GM21723 (cell line): Measurements from ENCODE around the gene UFSP1.
A peak's percentile ranks its signal among the peaks of the same experiment; 100 is the strongest.

Source experiments
- ATAC-seq: cut with Tn5 transposase; IDR thresholded peaks from one replicate; pipeline ENCODE4 v1.9.1; 2021; ENCODE audit warnings: mild to moderate bottlenecking, moderate library complexity; ENCODE audit not compliant: unreplicated experiment

The UFSP1 gene

GRCh38 chr7:100895956-100896731 is 6.6 kb upstream of the UFSP1 start:
- ATAC-seq: no peak

DNA sequence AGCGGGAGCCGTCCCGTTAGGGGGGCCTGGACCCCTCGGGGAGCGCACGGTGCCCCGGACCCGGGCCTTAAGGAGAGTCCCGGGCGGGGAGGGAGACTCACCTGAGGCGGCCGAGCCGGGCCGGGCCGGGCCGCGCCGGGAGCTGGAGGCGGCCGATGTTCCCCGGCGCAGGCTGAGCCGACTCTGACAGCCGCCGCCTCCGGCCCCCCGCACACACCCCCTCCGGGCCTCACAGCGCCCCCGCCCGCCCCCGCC is 6.1 kb upstream of the UFSP1 start, which contains the start of gene ACHE:
TSS of gene ACHE (minus strand) at position 188 of the 255 bp plus-strand sequence. CDS start 1,656 bp downstream, outside the sequence.
- ATAC-seq: no peak

DNA sequence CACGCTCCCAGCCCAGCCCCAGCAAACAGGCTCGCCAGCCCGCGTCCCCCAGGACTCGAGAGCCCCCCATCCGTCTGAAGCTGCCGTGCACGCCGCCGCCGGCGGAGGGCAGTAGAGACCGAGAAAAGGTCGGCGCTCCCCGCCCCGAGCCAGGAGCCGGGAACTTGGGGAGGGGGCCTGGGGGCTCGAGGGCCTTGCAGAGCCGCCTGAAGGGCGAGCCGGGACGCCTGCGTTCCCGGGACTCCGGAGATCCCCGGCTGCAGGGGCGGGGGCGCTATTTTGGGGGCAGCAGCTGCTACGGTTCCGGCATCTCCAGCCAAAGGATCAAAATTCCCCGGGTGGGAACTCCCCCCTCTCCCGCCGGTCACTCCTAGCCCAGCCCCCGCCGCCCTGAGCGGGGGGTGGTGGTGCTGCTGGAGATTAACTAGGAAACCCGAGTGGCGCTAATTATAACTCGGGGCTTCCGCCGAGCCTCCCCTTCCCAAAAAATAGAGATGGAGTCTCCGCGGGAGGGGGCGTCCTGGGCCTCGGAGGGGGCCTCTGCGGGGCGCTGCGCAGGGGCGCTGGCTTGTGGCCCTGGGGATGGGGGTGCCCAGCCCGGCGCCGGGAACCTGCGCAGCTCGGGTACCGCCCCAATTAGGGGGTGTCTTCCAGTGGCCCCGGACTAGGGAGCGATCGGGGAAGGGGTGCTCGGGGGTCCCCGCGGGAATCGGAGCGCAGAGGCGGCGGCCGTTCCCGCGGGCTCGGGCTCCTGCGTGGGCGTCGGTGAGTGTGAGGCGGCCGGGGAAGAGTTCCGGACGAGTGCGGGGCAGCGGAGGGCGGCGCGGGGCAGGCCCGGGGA is 5.6 kb upstream of the UFSP1 start:
- no peak for ATAC-seq

GRCh38 chr7:100893910-100894721 is 4.6 kb upstream of the UFSP1 start:
- ATAC-seq: no peak

- no peak for ATAC-seq
Measured at GRCh38 chr7:100893318-100893895, 3.9 kb upstream of the UFSP1 start.

DNA sequence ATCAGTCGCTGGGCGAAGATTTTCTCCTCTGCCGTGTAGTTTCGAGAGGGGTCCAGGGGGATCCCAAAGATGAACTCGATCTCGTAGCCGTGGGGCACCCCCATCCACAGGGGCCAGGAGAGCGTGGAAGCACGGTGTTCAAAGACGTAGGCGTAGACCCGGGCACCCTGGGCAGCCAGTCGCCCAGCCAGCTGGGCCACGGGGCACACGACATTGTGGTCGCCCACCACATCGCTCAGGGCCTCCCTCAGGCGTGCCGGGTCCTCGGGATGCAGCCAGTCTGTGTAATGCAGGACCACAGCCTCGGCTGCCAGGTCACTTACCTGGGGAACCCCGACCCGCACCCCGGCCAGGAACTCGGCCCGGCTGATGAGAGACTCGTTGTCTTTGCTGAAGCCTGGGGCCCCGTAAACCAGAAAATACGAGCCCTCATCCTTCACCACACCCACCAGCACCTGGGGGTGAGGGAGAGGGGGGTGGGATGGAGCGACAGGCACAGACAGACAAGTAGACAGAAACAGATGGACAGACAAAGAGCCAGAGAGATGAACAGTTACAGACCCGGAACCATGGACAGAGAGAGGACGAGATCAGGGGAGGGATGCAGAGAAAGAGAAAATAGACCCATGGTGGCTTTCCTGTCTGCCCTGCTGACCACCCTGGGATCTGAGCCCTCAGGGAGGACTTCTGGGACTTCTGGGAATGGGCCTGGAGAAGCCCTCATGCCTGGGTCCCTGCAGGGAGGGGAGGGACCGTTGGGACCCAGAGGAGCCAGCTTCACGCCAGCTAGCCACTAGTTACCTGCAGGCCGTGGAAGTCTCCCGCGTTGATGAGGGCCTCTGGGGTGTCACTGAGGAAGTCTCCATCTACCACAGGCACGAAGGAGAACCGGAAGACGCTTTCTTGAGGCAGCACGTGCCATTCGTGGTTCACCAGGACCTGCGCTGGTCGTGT is 3.1 kb upstream of the UFSP1 start:
- ATAC-seq: no peak

DNA sequence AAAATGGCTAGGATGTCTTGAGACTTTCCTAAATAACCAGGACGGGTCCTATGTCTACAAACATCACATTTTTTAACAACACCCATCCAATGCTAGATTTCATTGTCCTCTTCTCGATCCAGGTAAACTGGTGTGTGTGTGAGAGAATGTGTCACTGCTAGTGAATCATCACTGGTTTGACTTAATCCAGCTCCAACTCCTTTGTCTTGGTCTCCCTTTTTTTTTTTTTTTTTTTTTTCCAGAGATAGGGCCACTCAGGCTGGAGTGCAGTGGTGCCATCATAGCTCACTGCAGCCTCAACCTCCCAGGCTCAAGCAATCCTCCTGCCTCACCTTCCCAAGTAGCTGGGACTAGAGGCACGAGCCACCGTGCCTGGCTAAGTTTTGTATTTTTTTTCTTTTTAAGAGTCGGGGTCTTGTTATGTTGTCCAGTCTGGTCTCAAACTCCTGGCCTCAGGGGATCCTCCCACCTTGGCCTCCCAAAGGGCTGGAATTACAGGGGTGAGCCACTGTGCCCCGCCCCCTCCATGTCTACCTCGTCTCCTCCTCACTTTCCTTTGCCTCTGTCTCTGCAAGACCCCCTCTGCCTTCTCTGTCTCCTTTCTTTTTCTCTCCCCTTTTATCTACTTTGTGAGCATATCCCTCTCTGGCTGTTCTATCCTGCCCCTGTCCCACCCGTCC is 2.2 kb upstream of the UFSP1 start:
- ATAC-seq: no peak

DNA sequence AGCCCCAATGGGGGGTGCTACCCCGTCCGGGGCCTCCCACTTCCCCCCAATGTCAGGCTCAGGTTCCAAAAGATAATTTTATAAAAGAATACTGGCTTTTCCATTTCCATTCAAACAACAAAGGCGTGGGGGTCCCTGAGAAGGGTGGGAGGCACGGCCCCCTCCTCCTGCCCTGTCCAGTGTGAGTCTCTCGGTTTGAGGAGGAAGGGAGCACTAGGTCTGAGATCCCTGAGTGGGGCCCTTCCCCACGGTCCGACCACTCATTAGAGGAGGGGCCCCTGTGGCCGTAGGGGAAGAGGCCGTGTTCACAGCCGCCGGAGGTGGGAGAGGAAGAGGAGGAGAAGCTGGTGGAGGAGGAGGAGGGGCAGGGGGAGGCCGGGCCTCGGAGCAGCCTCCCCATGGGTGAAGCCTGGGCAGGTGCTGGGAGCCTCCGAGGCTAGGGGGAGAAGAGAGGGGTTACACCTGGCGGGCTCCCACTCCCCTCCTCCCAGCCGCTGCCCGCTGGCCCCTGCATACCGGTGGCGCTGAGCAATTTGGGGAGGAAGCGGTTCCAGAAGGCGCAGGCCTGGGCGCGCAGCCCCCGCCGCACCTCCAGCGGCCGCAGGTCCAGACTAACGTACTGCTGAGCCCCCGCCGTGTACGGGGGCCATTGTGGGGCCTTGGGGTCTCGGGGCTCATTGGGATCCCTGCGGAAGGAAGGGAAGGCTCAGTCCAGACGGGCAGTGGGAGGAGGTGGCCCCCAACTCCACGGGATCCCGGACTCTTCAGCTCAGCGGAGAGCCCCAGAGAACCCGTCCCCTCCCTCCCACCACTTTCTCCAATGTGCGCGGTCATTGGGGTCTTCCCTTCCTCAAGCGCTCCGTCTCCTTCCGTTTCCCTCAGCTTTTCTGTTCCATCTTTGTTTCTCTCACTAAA is 1.4 kb upstream of the UFSP1 start:
- ATAC-seq: no peak

GRCh38 chr7:100888291-100888987 is 1.1 kb downstream of the UFSP1 start:
- no peak for ATAC-seq

DNA sequence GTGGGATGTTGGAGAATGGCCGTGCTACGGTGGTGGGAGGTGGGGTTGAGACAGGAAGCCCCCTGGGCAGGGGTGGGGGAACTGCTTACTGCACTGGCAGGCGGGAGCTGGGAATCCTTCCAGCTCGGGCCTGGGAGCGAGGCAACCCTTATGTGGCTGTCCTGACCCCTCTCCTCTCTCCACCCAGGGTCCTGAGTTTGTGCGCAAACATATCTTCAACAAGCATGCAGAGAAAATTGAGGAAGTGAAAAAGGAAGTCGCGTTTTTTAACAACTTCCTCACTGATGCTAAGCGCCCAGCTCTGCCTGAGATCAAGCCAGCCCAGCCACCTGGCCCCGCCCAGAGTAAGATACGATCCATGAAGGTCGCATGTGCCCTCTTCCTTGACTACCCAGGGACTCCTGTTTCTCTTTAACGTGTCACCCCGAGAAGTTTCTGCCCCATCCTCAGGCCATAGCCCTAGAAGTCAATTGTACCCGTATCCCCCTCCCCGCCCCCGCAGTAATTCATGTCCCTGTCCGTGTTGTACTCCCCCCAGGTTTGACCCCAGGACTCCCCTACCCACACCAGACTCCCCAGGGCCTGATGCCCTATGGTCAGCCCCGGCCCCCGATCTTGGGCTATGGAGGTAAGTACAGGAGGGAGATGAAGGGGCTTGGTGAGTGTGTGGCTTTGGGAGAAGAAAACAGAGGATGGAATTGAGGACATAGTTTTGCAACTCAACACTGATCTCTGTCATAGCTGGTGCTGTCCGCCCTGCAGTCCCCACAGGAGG is 1.8 kb downstream of the UFSP1 start:
- peak; percentile 41 for ATAC-seq

DNA sequence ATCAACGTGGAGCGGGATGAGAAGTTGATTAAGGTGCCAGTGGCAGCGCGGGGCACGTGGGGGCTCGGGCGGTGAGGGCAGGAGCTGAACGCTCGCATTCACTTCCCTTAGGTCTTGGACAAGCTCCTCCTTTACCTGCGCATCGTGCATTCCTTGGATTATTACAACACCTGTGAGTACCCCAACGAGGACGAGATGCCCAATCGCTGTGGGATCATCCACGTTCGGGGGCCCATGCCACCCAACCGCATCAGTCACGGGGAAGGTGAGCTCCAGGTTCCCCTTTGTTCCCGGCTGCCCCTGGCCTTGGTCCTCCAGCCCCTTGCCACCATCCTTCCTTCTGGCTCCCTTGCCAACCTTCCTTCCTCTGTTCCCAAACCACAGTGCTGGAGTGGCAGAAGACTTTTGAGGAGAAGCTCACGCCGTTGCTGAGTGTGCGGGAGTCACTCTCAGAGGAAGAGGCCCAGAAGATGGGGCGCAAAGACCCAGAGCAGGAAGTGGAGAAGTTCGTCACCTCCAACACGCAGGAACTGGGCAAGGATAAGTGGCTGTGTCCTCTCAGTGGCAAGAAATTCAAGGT is 2.5 kb downstream of the UFSP1 start:
- ATAC-seq: no peak

DNA sequence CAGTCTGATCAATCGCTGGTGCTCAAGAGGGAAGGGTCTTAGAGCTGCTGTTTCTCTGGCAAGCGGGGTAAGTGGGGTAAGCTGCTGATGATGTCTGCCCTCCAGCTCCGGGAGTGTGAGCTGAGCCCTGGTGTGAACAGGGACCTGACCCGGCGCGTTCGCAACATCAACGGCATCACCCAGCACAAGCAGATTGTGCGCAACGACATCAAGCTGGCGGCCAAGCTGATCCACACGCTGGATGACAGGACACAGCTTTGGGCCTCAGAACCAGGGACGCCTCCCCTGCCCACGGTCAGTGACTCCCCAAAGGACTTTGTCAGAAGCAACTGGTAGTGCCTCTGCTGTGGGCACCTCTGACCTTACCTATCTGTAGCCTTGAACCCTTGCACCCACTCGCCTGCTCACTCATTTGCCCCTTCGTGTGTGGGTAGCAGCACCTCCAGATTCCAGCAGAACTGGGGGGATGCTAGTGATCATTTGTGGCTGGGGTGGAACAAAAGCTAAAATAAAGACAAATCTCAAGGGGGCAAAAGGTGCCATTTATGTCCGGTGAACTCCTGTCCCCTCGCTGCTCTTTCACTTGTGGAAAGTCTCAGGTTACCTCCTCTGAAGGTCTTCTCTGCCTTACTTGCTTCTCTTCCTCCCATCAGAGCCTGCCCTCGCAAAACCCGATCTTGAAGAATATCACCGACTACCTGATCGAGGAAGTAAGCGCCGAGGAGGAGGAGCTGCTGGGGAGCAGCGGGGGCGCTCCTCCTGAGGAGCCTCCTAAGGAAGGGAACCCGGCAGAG is 3.2 kb downstream of the UFSP1 start:
- no peak for ATAC-seq

DNA sequence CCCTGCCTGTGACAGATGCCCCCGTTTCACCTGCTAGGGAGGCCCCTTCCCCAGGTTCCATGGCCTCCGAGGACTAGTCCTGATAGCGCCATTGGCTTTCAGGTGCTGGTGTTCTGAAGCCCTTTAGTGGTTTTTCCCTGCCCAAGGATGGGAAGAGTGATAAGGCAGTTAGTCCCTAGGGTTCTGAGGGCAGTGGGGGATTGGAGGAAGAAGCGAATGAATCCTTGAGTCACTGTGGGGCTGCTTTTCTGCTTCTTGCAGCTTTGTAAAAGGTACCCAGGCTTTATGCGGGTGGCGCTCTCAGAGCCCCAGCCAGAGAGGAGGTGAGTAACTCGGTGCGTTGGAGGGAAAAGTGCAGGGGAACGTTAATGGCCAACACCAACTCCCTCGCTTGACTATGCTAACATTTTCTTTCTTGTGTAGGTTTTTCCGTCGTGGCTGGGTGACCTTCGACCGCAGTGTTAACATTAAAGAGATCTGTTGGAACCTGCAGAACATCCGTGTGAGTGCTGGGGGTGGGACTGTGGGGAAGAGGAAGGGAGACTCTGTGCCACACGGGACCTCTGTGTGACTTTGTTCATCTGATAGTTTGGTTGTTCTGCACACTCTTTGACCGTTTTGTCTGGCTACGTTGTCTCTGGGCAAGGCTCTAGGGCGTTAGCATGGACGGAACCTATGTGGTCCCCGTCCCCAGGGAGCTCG is 3.9 kb downstream of the UFSP1 start:
- ATAC-seq: no peak

DNA sequence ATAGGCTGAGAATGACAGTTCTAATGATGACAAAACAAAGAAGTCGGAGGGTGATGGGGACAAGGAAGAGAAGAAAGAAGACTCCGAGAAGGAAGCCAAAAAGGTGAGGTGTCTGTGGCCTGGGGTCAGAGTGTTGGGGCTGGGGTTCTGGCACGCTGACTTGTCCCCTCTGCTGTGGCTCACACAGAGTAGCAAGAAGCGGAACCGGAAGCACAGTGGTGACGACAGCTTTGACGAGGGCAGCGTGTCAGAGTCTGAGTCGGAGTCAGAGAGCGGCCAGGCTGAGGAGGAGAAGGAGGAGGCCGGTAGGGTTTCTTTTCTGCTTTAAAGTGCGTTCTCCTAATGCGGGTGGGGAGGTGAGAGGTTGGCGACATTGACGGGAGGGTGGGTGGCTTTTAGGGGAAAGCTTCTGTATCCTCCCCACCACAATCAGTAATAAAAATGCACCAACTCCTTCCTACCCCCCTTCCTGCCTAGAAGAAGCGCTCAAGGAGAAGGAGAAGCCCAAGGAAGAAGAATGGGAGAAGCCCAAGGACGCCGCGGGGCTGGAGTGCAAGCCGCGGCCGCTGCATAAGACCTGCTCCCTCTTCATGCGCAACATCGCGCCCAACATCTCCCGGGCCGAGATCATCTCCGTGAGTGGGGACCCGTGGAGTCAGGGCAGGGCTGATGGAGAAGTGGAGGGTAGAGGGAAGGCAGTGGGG is 4.6 kb downstream of the UFSP1 start:
- ATAC-seq: no peak
